GM18873 (cell line): ENCODE results near the gene NUFIP1.
"Not testable (repeated sequence)": the region's sequence is repeated elsewhere in the genome, so short reads cannot be mapped to it uniquely, and the experiment has no call there.

Source experiments
- ATAC-seq: cut with Tn5 transposase; IDR thresholded peaks from one replicate; pipeline ENCODE4 v1.9.1; 2021; ENCODE audit warnings: mild to moderate bottlenecking, moderate library complexity, moderate number of reproducible peaks; ENCODE audit not compliant: unreplicated experiment, low FRiP score

The NUFIP1 gene

GRCh38 chr13:44921931-44922758, 67.1 kb downstream of the NUFIP1 start:
- no peak for ATAC-seq

GRCh38 chr13:44921246-44921877, 67.9 kb downstream of the NUFIP1 start:
- ATAC-seq, result no peak

- no peak for ATAC-seq
These were observed 69.3 kb downstream of the NUFIP1 start for GRCh38 chr13:44920013-44920412.

- ATAC-seq, result no peak
These were observed 70.0 kb downstream of the NUFIP1 start for GRCh38 chr13:44919104-44919804.

- ATAC-seq, result peak; percentile 72
These were observed 70.8 kb downstream of the NUFIP1 start for GRCh38 chr13:44918326-44919103.

GRCh38 chr13:44917589-44918325, 71.5 kb downstream of the NUFIP1 start:
- peak; percentile 80 for ATAC-seq

- no peak for ATAC-seq
These were observed 76.8 kb downstream of the NUFIP1 start for GRCh38 chr13:44912278-44913016.

- no peak for ATAC-seq
These were observed 80.6 kb downstream of the NUFIP1 start for GRCh38 chr13:44908712-44909111.

- no peak for ATAC-seq
These were observed 81.0 kb downstream of the NUFIP1 start for GRCh38 chr13:44908266-44908665.

- no peak for ATAC-seq
These were observed 82.6 kb downstream of the NUFIP1 start for GRCh38 chr13:44906713-44907112.

GRCh38 chr13:44906230-44906629, 83.0 kb downstream of the NUFIP1 start:
- no peak for ATAC-seq

- ATAC-seq, result no peak
These were observed 83.7 kb downstream of the NUFIP1 start for GRCh38 chr13:44905556-44905955.

GRCh38 chr13:44904967-44905366, 84.3 kb downstream of the NUFIP1 start:
- no peak for ATAC-seq

- ATAC-seq, result no peak
These were observed 85.7 kb downstream of the NUFIP1 start for GRCh38 chr13:44903574-44903985.

GRCh38 chr13:44902738-44903137, 86.5 kb downstream of the NUFIP1 start:
- ATAC-seq, result no peak

- no peak for ATAC-seq
These were observed 89.3 kb downstream of the NUFIP1 start for GRCh38 chr13:44899967-44900366.

GRCh38 chr13:44898308-44898707, 91.0 kb downstream of the NUFIP1 start:
- not testable (repeated sequence) for ATAC-seq

GRCh38 chr13:44895953-44896335, 93.3 kb downstream of the NUFIP1 start:
- no peak for ATAC-seq

GRCh38 chr13:44895264-44895952, 93.9 kb downstream of the NUFIP1 start:
- ATAC-seq, result no peak
